ENCODE results near the gene ENKD1. TPM values are rescaled to one million over a fixed set of nuclear protein-coding genes. Genes with fewer than 3 reads are reported as not detected.

Gene ENKD1
- total RNA-seq, result 12.0 and 13.5 TPM in 2 replicates

DNA sequence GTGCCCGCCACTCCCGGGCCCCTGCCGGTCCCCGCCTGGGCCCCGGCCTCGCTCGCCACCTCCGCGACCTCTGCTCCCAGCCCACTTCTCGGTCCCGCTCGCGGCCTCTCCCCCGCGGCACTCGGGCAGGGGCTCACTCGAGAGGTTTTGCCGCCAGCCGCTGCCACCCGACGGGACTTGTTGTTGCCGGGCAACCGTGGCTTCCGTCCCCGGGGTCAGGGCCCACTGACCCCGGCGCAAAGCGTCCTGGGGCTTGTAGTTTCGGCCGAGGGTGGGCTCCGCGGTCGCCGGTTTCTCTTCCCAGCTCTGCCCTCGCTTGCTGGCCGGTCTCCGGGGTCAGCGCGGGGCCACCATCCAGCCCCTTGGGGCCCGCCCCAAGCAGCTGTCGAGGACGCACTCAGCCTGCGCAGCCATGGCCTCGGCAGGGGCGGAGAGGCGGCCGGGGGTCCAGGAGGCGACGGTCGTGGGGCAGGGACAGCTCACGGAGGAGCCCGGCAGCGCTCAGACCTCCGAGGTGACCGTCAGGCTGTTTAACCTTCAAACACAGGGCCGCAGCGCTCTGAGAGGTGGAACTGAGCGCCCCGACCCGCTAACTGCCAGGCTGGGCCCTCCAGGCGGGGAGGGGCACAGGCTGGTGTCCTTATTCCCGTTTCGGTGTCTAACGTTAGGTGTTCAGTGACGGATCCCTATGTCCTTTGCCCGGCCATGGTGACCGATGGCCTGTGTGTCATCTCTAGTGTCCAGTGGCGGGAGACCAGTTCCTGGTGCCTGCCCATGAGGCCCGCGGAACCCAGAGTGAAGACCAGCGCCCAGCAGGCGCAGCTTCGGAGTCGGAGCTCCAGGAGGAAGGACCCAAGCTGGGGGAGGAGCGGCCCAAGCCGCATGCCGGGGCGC lies at the start of gene ENKD1, which contains the start of gene C16orf86:
ENKD1 (minus strand) TSS at position 192 of the 894 bp plus-strand sequence. CDS start 308 bp downstream, outside the sequence.
C16orf86 (plus strand) TSS at position 256 of the 894 bp plus-strand sequence; CDS start at position 413, 157 bp downstream.

DNA sequence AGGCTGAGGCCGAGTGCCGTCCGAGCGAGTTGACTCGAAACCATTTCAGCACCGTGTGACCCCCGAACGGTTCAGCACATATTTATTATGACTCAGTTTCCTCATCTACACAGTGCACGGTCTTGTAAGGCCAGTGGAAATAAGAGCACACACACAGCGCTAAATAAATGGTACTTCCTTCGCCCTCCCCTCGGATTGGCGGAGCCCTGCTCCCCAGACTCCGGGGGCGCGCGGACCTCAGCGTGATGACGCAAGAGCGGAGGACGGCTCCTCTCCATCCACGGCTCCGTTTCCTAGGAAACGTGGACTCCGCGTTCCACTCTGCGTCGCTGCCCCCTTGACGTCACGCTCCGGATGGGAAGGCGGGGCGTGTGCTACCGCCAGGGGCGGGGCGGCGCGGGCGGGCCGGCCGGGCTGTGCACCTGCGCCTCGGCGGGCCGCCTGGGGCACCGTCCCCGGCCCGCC lies 6.0 kb downstream of the ENKD1 start, which contains the start of gene PARD6A:
PARD6A (plus strand) TSS at position 397 of the 465 bp plus-strand sequence. CDS start 79 bp downstream, outside the sequence.

GRCh38 chr16:67659675-67660563 lies 6.6 kb downstream of the ENKD1 start, which contains the start of gene ACD:
ACD (minus strand) TSS chr16:67660260; CDS start chr16:67660220, 40 bp downstream.

Other genes with a start within 250 kb of the ENKD1 start
- 0.11 TPM in 1 of 2 replicates, not detected in the other for gene HSD11B2, start 235.6 kb downstream of the ENKD1 start, total RNA-seq
- gene ATP6V0D1, start 185.6 kb downstream of the ENKD1 start, total RNA-seq, result 86.0 and 99.0 TPM in 2 replicates
- gene AGRP, start 183.2 kb downstream of the ENKD1 start, total RNA-seq, result not detected in 2 replicates
- 25.7 and 26.1 TPM in 2 replicates for gene RIPOR1, start 137.9 kb downstream of the ENKD1 start, total RNA-seq
- gene CTCF, start 104.2 kb downstream of the ENKD1 start, total RNA-seq, result 29.7 and 30.7 TPM in 2 replicates
- 0.11 and 0.13 TPM in 2 replicates for gene CARMIL2, start 21.6 kb downstream of the ENKD1 start, total RNA-seq
- gene ACD, start 6.5 kb downstream of the ENKD1 start, total RNA-seq, result 13.2 and 15.8 TPM in 2 replicates
- gene PARD6A, start 5.8 kb downstream of the ENKD1 start, total RNA-seq, result 0.78 and 0.86 TPM in 2 replicates
- 2.9 and 3.9 TPM in 2 replicates for gene C16orf86, start 64 bp upstream of the ENKD1 start, total RNA-seq
- gene GFOD2, start 52.6 kb upstream of the ENKD1 start, total RNA-seq, result 11.6 and 12.6 TPM in 2 replicates
- gene RANBP10, start 139.8 kb upstream of the ENKD1 start, total RNA-seq, result 4.8 and 6.9 TPM in 2 replicates
- gene TSNAXIP1, start 140.1 kb upstream of the ENKD1 start, total RNA-seq, result 1.2 and 2.1 TPM in 2 replicates
- gene THAP11, start 175.6 kb upstream of the ENKD1 start, total RNA-seq, result 15.7 and 17.7 TPM in 2 replicates
- 96.1 and 188 TPM in 2 replicates for gene NUTF2, start 180.2 kb upstream of the ENKD1 start, total RNA-seq
- 21.3 and 25.9 TPM in 2 replicates for gene CENPT, start 180.9 kb upstream of the ENKD1 start, total RNA-seq
- gene EDC4, start 206.3 kb upstream of the ENKD1 start, total RNA-seq, result 35.5 and 39.6 TPM in 2 replicates
- gene NRN1L, start 218.1 kb upstream of the ENKD1 start, total RNA-seq, result 0.32 TPM in 1 of 2 replicates, not detected in the other
- gene PSKH1, start 226.5 kb upstream of the ENKD1 start, total RNA-seq, result 15.2 and 15.4 TPM in 2 replicates

Data from articular chondrocyte of knee joint (primary cell).